Gastrocnemius medialis (tissue), 4 donors: ENCODE data around the gene GNPNAT1. TPM values are rescaled to one million over a fixed set of nuclear protein-coding genes. Genes with fewer than 3 reads are reported as not detected.

Experiments
- ATAC-seq, 2 donors: fragments of 150-250 bp; one replicate each; pipeline ENCODE4 v1.9.1; 2016
- DNase-seq, 2 donors: peaks; one replicate each; pipeline ENCODE4 v3.0.0-alpha.2; 2019
- H3K27ac ChIP-seq, 4 donors: fragments of 200-600 bp; sonication (generic); 1 replicate in 1 of 4; 2 replicates in 3 of 4; pipeline ENCODE4 v1.5.1; 2016 to 2018; ENCODE audit warnings: mild to moderate bottlenecking in 2 of 4, moderate library complexity in 1 of 4
- H3K27me3 ChIP-seq, 3 donors: fragments of 200-600 bp; sonication (generic) in 2 of 3; 1 replicate in 1 of 3; 2 replicates in 2 of 3; pipeline versions ENCODE4 v1.5.1 to v1.6.0; 2016 to 2019; ENCODE audit warnings: mild to moderate bottlenecking in 1 of 3, moderate library complexity in 1 of 3
- H3K36me3 ChIP-seq, 2 donors: fragments of 200-600 bp; sonication (generic) in 1 of 2; one replicate each; pipeline ENCODE4 v1.5.1; 2017 to 2018
- H3K4me1 ChIP-seq, 2 donors: fragments of 200-600 bp; sonication (generic) in 1 of 2; one replicate each; pipeline ENCODE4 v1.5.1; 2016 to 2017; ENCODE audit warnings: mild to moderate bottlenecking in 2 of 2
- H3K4me3 ChIP-seq, 4 donors: fragments of 200-600 bp; sonication (generic) in 3 of 4; 1 replicate in 1 of 4; 2 replicates in 3 of 4; pipeline ENCODE4 v1.5.1; 2016 to 2019; ENCODE audit warnings: mild to moderate bottlenecking in 2 of 4
- H3K9me3 ChIP-seq, 3 donors: fragments of 200-600 bp; sonication (generic) in 2 of 3; 1 replicate in 1 of 3; 2 replicates in 2 of 3; pipeline ENCODE4 v1.5.1; 2016 to 2019
- CTCF ChIP-seq, 5 experiments: fragments of 450-650 bp in 3 of 5; fragments of 200-600 bp in 2 of 5; sonication (generic) in 2 of 5; IDR thresholded peaks in 4 of 5; conservative IDR thresholded peaks in 1 of 5; 1 replicate in 4 of 5; 2 replicates in 1 of 5; pipeline ENCODE4 v1.5.1; 2016 to 2019; ENCODE audit warnings: antibody characterized with exemption in 5 of 5, mild to moderate bottlenecking in 3 of 5, moderate library complexity in 3 of 5
- POLR2A ChIP-seq, 2 donors: fragments of 450-650 bp; IDR thresholded peaks; one replicate each; pipeline ENCODE4 v1.6.1; 2017; ENCODE audit warnings: antibody characterized with exemption in 2 of 2, mild to moderate bottlenecking in 2 of 2, moderate library complexity in 2 of 2
- in situ Hi-C, 4 donors: fragments of 200-750 bp; cut with MboI; loops; one replicate each; pipeline versions ENCODE4 v1.15.0 to v1.8.0; 2017; ENCODE audit warnings: low sequenced_read_pairs in 4 of 4
- intact Hi-C: fragments of 100-400 bp; cut with DNase I; formaldehyde crosslinking; loops from one replicate; pipeline ENCODE4 v1.15.1; 2023; ENCODE audit warnings: low total_unique reads
- total RNA-seq, 4 donors: library from RNA; depleted of rRNA; stranded (reverse); fragments of >200 nt; gene quantifications; one replicate each; pipeline versions ENCODE4 v1.1.0 to v1.2.3, GENCODE V29; 2016

GNPNAT1 gene
- total RNA-seq, 4 donors from 2014 or later = 10.0 to 19.4 (median 12.4) TPM

DNA sequence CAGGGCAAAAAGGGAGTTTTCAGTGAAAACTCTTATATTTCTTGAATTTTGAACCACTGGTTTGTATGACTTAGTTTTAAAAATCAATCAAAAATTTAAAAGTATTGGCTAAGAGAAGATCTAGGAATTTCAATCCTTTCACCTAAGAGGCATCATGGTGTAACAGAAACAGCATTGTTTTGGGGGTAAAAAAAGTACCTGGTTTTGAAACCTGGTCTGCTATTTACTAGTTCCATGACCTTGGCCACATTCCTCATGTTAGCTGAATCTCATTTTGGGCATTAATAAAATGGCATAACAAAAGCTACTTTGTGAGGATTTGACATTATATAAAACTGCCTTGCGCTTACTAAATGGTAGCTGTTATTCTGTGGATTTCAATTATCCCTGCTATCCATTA lies 16.7 kb upstream of the GNPNAT1 start:
- Histone ChIP-seq H3K9me3 (no peaks in the 10 kb centered on the region), H3K27ac (no peak overlapping the region), H3K36me3 (no peaks in the 10 kb centered on the region), H3K4me3 (no peak overlapping the region), H3K4me1 (no peaks in the 10 kb centered on the region), H3K27me3 (no peaks in the 10 kb centered on the region)
- no peak for TF ChIP-seq POLR2A (IDR thresholded peaks at IDR 0.05)
- TF ChIP-seq CTCF (IDR thresholded peaks at IDR 0.05 in 4 of 5, conservative IDR thresholded peaks at IDR 0.05 in 1 of 5) = no peak
- DNase-seq (no peak), ATAC-seq (no peak)
- in situ Hi-C loops = loop anchor here in 1 of 4 donors (25.0 kb wide), 1 partner anchor 504 kb away; no protein-coding TSS in a partner anchor
- intact Hi-C loops = no loop called here

- Histone ChIP-seq H3K4me3 (no peak overlapping the region), H3K27ac (no peak overlapping the region), H3K9me3 (no peaks in the 10 kb centered on the region), H3K27me3 (no peaks in the 10 kb centered on the region), H3K4me1 (no peaks in the 10 kb centered on the region), H3K36me3 (no peaks in the 10 kb centered on the region)
- DNase-seq (no peak), ATAC-seq (no peak)
- no peak for TF ChIP-seq POLR2A (IDR thresholded peaks at IDR 0.05)
- in situ Hi-C loops = loop anchor here in 1 of 4 donors (25.0 kb wide), 1 partner anchor 506 kb away; no protein-coding TSS in a partner anchor
- intact Hi-C loops = no loop called here
These were observed 14.7 kb upstream of the GNPNAT1 start for GRCh38 chr14:52806115-52806514.

GRCh38 chr14:52802597-52802996 lies 11.2 kb upstream of the GNPNAT1 start:
- in situ Hi-C loops = loop anchor here in 1 of 4 donors (25.0 kb wide), 1 partner anchor 510 kb away; no protein-coding TSS in a partner anchor
- DNase-seq = no peak

GRCh38 chr14:52801014-52801712 lies 9.8 kb upstream of the GNPNAT1 start:
- H3K27ac ChIP-seq = no peak overlapping the region
- in situ Hi-C loops (loop anchor here in 1 of 4 donors (25.0 kb wide), 1 partner anchor 511 kb away; no protein-coding TSS in a partner anchor), intact Hi-C loops (no loop called here)
- no peaks in the 10 kb centered on the region for H3K36me3 ChIP-seq
- ATAC-seq (no peak), DNase-seq (no peak)
- no peaks in the 10 kb centered on the region for H3K4me1 ChIP-seq
- no peaks in the 10 kb centered on the region for H3K9me3 ChIP-seq
- H3K4me3 ChIP-seq = no peak overlapping the region
- no peak for TF ChIP-seq CTCF (IDR thresholded peaks at IDR 0.05 in 4 of 5, conservative IDR thresholded peaks at IDR 0.05 in 1 of 5)
- no peak for TF ChIP-seq POLR2A (IDR thresholded peaks at IDR 0.05)
- no peaks in the 10 kb centered on the region for H3K27me3 ChIP-seq

More at GRCh38 chr14:52802597-52802996, 11.2 kb upstream of the GNPNAT1 start:
- ATAC-seq = no peak
- Histone ChIP-seq H3K27me3 (no peaks in the 10 kb centered on the region), H3K4me1 (no peaks in the 10 kb centered on the region), H3K4me3 (no peak overlapping the region), H3K36me3 (no peaks in the 10 kb centered on the region), H3K27ac (no peak overlapping the region), H3K9me3 (no peaks in the 10 kb centered on the region)
- TF ChIP-seq POLR2A (IDR thresholded peaks at IDR 0.05) = no peak
- no peak for TF ChIP-seq CTCF (IDR thresholded peaks at IDR 0.05 in 4 of 5, conservative IDR thresholded peaks at IDR 0.05 in 1 of 5)
- intact Hi-C loops = no loop called here

DNA sequence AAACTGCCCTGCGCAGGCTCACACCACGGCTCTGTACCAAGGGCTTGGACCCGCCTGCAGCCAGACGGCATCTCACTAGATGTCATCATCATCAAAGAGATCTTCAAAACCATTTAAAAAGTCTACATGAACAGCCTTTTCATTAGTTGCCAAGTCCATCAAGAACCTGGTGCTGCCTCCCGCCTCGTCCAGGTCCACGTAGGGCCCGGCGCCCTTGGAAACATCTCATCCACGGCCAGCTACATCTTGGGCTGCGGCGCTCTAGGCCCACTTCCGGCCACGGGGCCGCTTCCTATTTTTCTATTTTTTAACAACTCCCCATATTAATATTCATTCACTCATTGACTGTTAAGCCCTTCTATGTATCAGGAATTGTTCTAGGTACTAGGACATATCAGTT lies 7.4 kb upstream of the GNPNAT1 start:
- intact Hi-C loops = no loop called here
- in situ Hi-C loops = no loop called here
- no peak overlapping the region for H3K27ac ChIP-seq

More for the DNA sequence above, 7.4 kb upstream of the GNPNAT1 start:
- Histone ChIP-seq H3K4me1 (no peaks in the 10 kb centered on the region), H3K4me3 (no peak overlapping the region), H3K36me3 (no peaks in the 10 kb centered on the region), H3K27me3 (no peaks in the 10 kb centered on the region), H3K9me3 (no peaks in the 10 kb centered on the region)
- no peak for TF ChIP-seq CTCF (IDR thresholded peaks at IDR 0.05 in 4 of 5, conservative IDR thresholded peaks at IDR 0.05 in 1 of 5)
- DNase-seq (no peak), ATAC-seq (no peak)
